HT1080 (cell line): ENCODE measurements around the gene MAGI2. TPM values are rescaled to one million over a fixed set of nuclear protein-coding genes. Genes with fewer than 3 reads are reported as not detected.

Experiments used
- DNase-seq: peaks from one replicate; pipeline ENCODE4 v3.0.0-alpha.2; 2015; ENCODE audit warnings: low read depth
- small RNA-seq: library from RNA; depleted of rRNA; stranded (forward); fragments of <200 nt; gene quantifications from one replicate; pipeline ENCODE3, GENCODE V24; 2014
- total RNA-seq: library from RNA; depleted of rRNA; stranded (reverse); fragments of >200 nt; shearing (Covaris generic); gene quantifications from 2 replicates; pipeline ENCODE4 v1.2.3, GENCODE V29; 2014

The MAGI2 gene
- total RNA-seq, 1 experiment from 2014 or later: 0.39 TPM

GRCh38 chr7:77979219-77979618 lies 1474.2 kb downstream of the MAGI2 start:
- DNase-seq: peak; percentile 47

- DNase-seq: no peak
Observed at GRCh38 chr7:77975672-77976480, 1477.6 kb downstream of the MAGI2 start.

- DNase-seq: no peak
Observed at GRCh38 chr7:77971726-77972125, 1481.7 kb downstream of the MAGI2 start.

DNA sequence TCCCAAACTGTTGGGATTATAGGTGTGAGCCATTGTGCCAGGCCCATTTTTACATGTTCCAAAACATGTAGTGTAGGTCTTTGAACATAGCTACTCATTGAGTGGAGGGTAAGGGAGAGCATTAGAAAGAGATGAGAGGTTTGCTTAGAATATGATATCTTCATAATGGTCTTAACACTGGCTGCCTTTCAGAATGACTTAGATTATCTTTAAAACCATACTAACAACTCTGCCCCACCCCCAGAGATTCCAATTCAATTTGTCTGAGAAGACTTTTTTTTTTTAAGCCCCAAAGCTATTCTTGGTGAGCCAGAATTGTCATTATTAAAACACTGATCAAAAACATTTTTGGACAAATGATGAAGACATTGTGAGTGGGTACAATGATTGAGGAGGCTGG lies 1486.0 kb downstream of the MAGI2 start:
- DNase-seq: no peak

Small RNA genes lying within 50 kb of the gene (small RNA-seq; reads per million reads assigned to genes)
- gene RNU6-337P: not detected
- gene RNU6-530P: not detected
